Keratinocyte (primary cell): ENCODE results near the gene POLE4.

Source experiments
- CTCF ChIP-seq, 3 experiments: IDR thresholded peaks in 1 of 3; conservative IDR thresholded peaks in 1 of 3; optimal IDR thresholded peaks in 1 of 3; 2 replicates in 2 of 3; 3 replicates in 1 of 3; pipeline versions ENCODE3 to v1.5.1; 2011; ENCODE audit warnings: low read length in 3 of 3, mild to moderate bottlenecking in 3 of 3, moderate library complexity in 2 of 3, control low read depth in 1 of 3, inconsistent platforms in 1 of 3; ENCODE audit not compliant: insufficient read depth in 2 of 3; ENCODE audit errors: extremely low read depth in 1 of 3
- EZH2 ChIP-seq: IDR thresholded peaks from one replicate; pipeline ENCODE4 v1.6.1; 2012; ENCODE audit warnings: inconsistent platforms, mild to moderate bottlenecking, low read length, moderate library complexity

- no peak for TF ChIP-seq CTCF (optimal IDR thresholded peaks at IDR 0.05 in 1 of 3, IDR thresholded peaks at IDR 0.05 in 1 of 3, conservative IDR thresholded peaks at IDR 0.05 in 1 of 3; ENCODE audit: extremely low read depth in 1 of 3, insufficient read depth in 2 of 3, low read length in 3 of 3)
- TF ChIP-seq EZH2 = no peak
Measured at GRCh38 chr2:75006041-75006440, 47.6 kb downstream of the POLE4 start.
